ENCODE results near the gene WBP2. TPM values are rescaled to one million over a fixed set of nuclear protein-coding genes. Genes with fewer than 3 reads are reported as not detected.

The WBP2 gene
- total RNA-seq, 1 experiment from 2014 or later: 51.8 TPM

DNA sequence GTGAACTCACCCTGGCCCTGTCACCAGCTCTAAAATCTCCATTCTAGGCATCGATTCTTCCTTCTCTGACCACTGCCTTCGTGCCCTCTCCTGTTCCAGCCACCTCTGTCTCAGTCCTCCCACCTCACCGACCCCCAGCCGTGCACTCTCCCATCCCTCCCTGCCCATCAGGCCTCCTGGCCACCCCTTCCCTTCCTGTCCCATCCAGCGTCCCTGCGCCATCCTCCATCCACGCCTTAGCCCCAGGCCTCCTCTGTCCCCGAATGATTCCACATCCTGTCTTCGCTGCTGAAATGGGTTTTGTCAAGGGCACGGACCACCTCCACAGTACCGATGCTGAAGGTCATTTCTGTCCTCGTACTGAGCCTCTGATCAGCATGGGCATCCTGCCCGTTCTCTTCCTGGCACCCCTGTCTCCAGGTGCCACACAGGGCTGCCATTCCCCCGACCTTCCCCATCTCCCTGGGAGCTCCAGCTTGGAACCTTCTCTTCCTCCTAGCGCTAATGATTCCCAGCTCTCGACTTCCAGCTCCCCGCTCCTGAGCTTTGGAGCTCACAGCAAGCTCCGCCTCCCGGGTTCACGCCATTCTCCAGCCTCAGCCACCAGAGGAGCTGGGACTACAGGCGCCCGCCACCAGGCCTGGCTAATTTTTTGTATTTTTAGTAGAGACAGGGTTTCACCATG lies 39.1 kb upstream of the WBP2 start:
- Histone ChIP-seq H3K4me3 (ENCODE audit: low read length) (no peak overlapping the region), H3K9me2 (replicated peaks; ENCODE audit: low read length) (no peaks in the 10 kb centered on the region), H4K20me1 (ENCODE audit: low read length) (no peaks in the 10 kb centered on the region), H3K4me1 (ENCODE audit: insufficient read depth, low read length) (peaks cover 14% of the 10 kb centered on the region), H3F3A (ENCODE audit: low read length, unreplicated experiment) (peaks cover 9% of the 10 kb centered on the region), H3K4me2 (ENCODE audit: low read length) (no peak overlapping the region), H2AFZ (ENCODE audit: low read length) (no peak overlapping the region), H3K27me3 (ENCODE audit: low read length) (no peaks in the 10 kb centered on the region), H3K79me2 (ENCODE audit: low read length) (peaks cover 30% of the 10 kb centered on the region), H3K36me3 (ENCODE audit: low read depth, low read length) (peaks cover 9% of the 10 kb centered on the region; the same call in 1 of the 2 replicates), H3K9me3 (ENCODE audit: low read length) (no peaks in the 10 kb centered on the region), H3K27ac (ENCODE audit: low read length) (no peak overlapping the region), H3K9ac (ENCODE audit: low read length) (no peak overlapping the region)
- no peak for DNase-seq
- intact Hi-C loops (cut with micrococcal nuclease): no loop called here
- BruUV-seq (replicated peaks): no TSS peak
- ATAC-seq: no peak
- CTCF ChIA-PET: interaction anchor here (0.6 kb wide), 1 partner anchor 132 kb away, joined by 4 read pairs; no protein-coding TSS in a partner anchor
- POLR2A ChIA-PET (ENCODE audit: unreplicated experiment): interaction anchor here (0.6 kb wide), 1 partner anchor 39 kb away, joined by 3 read pairs; the partner anchor contains the start of gene WBP2
- TF ChIP-seq, protein P1, sequence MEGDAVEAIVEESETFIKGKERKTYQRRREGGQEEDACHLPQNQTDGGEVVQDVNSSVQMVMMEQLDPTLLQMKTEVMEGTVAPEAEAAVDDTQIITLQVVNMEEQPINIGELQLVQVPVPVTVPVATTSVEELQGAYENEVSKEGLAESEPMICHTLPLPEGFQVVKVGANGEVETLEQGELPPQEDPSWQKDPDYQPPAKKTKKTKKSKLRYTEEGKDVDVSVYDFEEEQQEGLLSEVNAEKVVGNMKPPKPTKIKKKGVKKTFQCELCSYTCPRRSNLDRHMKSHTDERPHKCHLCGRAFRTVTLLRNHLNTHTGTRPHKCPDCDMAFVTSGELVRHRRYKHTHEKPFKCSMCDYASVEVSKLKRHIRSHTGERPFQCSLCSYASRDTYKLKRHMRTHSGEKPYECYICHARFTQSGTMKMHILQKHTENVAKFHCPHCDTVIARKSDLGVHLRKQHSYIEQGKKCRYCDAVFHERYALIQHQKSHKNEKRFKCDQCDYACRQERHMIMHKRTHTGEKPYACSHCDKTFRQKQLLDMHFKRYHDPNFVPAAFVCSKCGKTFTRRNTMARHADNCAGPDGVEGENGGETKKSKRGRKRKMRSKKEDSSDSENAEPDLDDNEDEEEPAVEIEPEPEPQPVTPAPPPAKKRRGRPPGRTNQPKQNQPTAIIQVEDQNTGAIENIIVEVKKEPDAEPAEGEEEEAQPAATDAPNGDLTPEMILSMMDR (conservative IDR thresholded peaks at IDR 0.05; ENCODE audit: low read depth, low read length): no peak
- TF ChIP-seq EZH2 (IDR thresholded peaks at IDR 0.05; ENCODE audit: low read length, unreplicated experiment) (no peak), EZH2phosphoT487 (IDR thresholded peaks at IDR 0.05; ENCODE audit: borderline replicate concordance, low read length) (no peak)

DNA sequence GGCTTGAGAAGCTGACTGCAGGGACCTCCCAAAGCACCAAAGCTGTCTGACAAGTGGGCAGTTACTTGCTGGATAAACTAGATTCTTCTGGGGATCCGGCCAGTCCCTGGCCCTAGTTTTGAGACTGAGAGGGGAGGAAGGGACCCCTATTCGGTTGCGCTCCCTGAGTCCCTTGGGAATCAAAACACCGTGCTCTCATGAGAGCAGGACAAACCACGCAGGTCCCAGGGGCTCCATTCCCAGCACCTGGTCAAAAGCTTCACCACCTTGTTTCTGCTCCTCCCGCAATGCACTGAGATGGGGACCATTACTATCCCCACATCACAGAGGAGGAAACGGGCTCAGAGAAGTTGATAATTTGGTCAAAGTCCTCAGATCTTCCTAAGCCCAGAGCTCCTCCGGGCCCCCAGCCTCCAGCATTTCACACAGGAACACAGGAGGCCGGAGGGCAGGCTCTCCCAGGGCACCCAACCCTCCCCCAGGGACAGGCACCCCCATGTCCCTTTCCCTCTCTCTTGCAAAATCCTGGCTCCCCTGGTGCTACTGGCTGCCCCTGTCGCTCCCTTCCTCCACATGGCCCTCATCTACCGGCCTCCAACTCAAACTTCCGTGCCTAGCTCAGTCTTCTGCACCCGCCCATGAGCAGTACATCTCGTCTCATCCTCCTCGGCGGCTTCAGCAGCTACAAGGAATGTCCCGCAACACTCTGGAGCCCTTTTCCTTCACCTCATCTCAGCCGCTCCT lies 38.3 kb upstream of the WBP2 start:
- POLR2A ChIA-PET (ENCODE audit: unreplicated experiment): interaction anchor here (0.6 kb wide), 1 partner anchor 38 kb away, joined by 3 read pairs; the partner anchor contains the start of gene WBP2
- Histone ChIP-seq H3K4me1 (ENCODE audit: insufficient read depth, low read length) (peaks cover 14% of the 10 kb centered on the region), H3K4me3 (ENCODE audit: low read length) (no peak overlapping the region), H3K9me3 (ENCODE audit: low read length) (no peaks in the 10 kb centered on the region), H3K27me3 (ENCODE audit: low read length) (no peaks in the 10 kb centered on the region), H3K4me2 (ENCODE audit: low read length) (no peak overlapping the region), H3K27ac (ENCODE audit: low read length) (no peak overlapping the region), H4K20me1 (ENCODE audit: low read length) (no peaks in the 10 kb centered on the region), H3K9me2 (replicated peaks; ENCODE audit: low read length) (no peaks in the 10 kb centered on the region), H3K36me3 (ENCODE audit: low read depth, low read length) (peaks cover 7% of the 10 kb centered on the region; the same call in 1 of the 2 replicates), H2AFZ (ENCODE audit: low read length) (no peak overlapping the region), H3K9ac (ENCODE audit: low read length) (no peak overlapping the region), H3F3A (ENCODE audit: low read length, unreplicated experiment) (peaks cover 9% of the 10 kb centered on the region), H3K79me2 (ENCODE audit: low read length) (peaks cover 30% of the 10 kb centered on the region)
- intact Hi-C loops (cut with micrococcal nuclease): no loop called here
- BruUV-seq (replicated peaks): no TSS peak
- CTCF ChIA-PET: interaction anchor here (0.6 kb wide), 1 partner anchor 131 kb away, joined by 4 read pairs; no protein-coding TSS in a partner anchor
- ATAC-seq: no peak
- no peak for DNase-seq
- no peak for TF ChIP-seq EZH2 (IDR thresholded peaks at IDR 0.05; ENCODE audit: low read length, unreplicated experiment)
- TF ChIP-seq, protein P1 (conservative IDR thresholded peaks at IDR 0.05; ENCODE audit: low read depth, low read length): no peak
- TF ChIP-seq EZH2phosphoT487 (IDR thresholded peaks at IDR 0.05; ENCODE audit: borderline replicate concordance, low read length): no peak
